Esophagus squamous epithelium (tissue), 5 donors: Measurements from ENCODE around the gene HSD17B4. TPM values are rescaled to one million over a fixed set of nuclear protein-coding genes. Genes with fewer than 3 reads are reported as not detected.
"Not testable (repeated sequence)": the region's sequence is repeated elsewhere in the genome, so short reads cannot be mapped to it uniquely, and the experiment has no call there.

Source experiments
- DNase-seq: peaks from one replicate; lab custom pipeline; 2025; lab: John Stamatoyannopoulos, UW
- H3K27ac ChIP-seq, 4 donors: fragments of 200-600 bp; sonication (generic); one replicate each; pipeline ENCODE4 v1.5.1; 2016 to 2019; ENCODE audit warnings: mild to moderate bottlenecking in 1 of 4
- H3K27me3 ChIP-seq, 4 donors: fragments of 200-600 bp; sonication (generic); 1 replicate in 3 of 4; 2 replicates in 1 of 4; pipeline versions ENCODE4 v1.5.1 to v1.6.0; 2017 to 2021; ENCODE audit warnings: antibody characterized with exemption in 1 of 4
- H3K36me3 ChIP-seq, 3 donors: fragments of 200-600 bp; sonication (generic); one replicate each; pipeline ENCODE4 v1.5.1; 2016 to 2019
- H3K4me1 ChIP-seq, 3 donors: fragments of 200-600 bp; sonication (generic); one replicate each; pipeline ENCODE4 v1.5.1; 2017 to 2019
- H3K4me3 ChIP-seq, 4 donors: fragments of 200-600 bp; sonication (generic); 1 replicate in 3 of 4; 2 replicates in 1 of 4; pipeline ENCODE4 v1.5.1; 2016 to 2019; ENCODE audit warnings: mild to moderate bottlenecking in 2 of 4, moderate library complexity in 1 of 4
- H3K9me3 ChIP-seq, 3 donors: fragments of 200-600 bp; sonication (generic); one replicate each; pipeline ENCODE4 v1.5.1; 2016 to 2019
- POLR2A ChIP-seq, 4 donors: fragments of 450-650 bp; IDR thresholded peaks; one replicate each; pipeline ENCODE4 v1.6.1; 2017; ENCODE audit warnings: antibody characterized with exemption in 4 of 4, mild to moderate bottlenecking in 4 of 4, moderate library complexity in 3 of 4
- WGBS, 2 donors: methylation state at CpG; one replicate each; pipeline ENCODE4 v1.1.5; 2018; 5-methylcytosine and 5-hydroxymethylcytosine counted together
- intact Hi-C: fragments of 100-400 bp; cut with DNase I; formaldehyde crosslinking; loops from one replicate; pipeline ENCODE4 v1.15.0; 2022
- total RNA-seq, 4 donors: library from RNA; depleted of rRNA; stranded (reverse); fragments of >200 nt; gene quantifications; one replicate each; pipeline ENCODE4 v1.1.0, GENCODE V29; 2016
- TF ChIP-seq, protein P1 (sequence below), 6 experiments: fragments of 450-650 bp in 4 of 6; fragments of 200-600 bp in 2 of 6; sonication (generic) in 2 of 6; IDR thresholded peaks; one replicate each; pipeline ENCODE4 v1.5.1; 2016 to 2019; ENCODE audit warnings: antibody characterized with exemption in 6 of 6, mild to moderate bottlenecking in 4 of 6, moderate library complexity in 4 of 6
- donor health status: DM: yes; HTN: yes; CAD: no.

The HSD17B4 gene
- total RNA-seq, 4 donors from 2014 or later = 108 to 216 (median 141) TPM

DNA sequence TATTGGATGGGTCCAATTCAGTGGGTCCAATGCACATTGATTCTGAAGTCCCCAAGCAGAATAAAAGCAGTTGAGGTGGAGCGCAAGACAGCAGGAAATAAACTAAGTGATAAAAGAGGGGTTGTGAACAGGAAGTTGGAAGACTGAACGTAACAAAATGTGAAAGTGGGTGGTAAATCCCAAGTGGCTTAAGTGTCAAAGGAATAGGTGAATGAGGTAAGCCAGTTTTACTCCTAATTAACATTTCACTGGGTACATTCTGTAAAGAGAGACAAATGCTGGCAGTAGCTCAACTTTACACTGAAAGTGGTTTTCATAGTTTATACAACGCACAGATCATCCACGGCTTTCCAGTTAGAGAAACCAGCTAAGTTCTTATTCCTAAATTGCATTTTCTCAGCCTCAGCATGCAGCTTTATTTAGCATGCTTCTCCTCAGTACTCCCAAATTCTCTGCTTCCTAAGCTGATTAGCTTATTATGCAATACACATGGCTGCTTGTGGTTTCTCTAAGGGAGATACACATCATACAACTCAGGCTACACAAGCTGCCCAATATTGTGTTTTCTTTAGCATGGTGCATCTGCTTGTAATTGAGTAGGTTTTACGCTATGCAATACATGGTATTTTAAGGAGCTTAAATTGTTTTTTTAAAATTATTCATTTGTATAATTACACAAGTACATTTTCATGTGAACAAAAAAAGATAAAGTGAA lies 34.2 kb upstream of the HSD17B4 start:
- no peak for DNase-seq
- peak overlapping the region in 1 of 4 donors; percentile 4 for H3K4me3 ChIP-seq
- H3K9me3 ChIP-seq = no peaks in the 10 kb centered on the region
- H3K27me3 ChIP-seq = no peaks in the 10 kb centered on the region
- 41% methylated on average over 5 of the region's 5 CpGs for WGBS, 2 donors
- intact Hi-C loops = no loop called here
- H3K27ac ChIP-seq = peak overlapping the region; percentile 31 to 73 (median 64)
- H3K36me3 ChIP-seq = no peaks in the 10 kb centered on the region
- peaks cover 26 to 67% (median 36%) of the 10 kb centered on the region in 3 donors for H3K4me1 ChIP-seq
- TF ChIP-seq, protein P1, sequence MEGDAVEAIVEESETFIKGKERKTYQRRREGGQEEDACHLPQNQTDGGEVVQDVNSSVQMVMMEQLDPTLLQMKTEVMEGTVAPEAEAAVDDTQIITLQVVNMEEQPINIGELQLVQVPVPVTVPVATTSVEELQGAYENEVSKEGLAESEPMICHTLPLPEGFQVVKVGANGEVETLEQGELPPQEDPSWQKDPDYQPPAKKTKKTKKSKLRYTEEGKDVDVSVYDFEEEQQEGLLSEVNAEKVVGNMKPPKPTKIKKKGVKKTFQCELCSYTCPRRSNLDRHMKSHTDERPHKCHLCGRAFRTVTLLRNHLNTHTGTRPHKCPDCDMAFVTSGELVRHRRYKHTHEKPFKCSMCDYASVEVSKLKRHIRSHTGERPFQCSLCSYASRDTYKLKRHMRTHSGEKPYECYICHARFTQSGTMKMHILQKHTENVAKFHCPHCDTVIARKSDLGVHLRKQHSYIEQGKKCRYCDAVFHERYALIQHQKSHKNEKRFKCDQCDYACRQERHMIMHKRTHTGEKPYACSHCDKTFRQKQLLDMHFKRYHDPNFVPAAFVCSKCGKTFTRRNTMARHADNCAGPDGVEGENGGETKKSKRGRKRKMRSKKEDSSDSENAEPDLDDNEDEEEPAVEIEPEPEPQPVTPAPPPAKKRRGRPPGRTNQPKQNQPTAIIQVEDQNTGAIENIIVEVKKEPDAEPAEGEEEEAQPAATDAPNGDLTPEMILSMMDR (IDR thresholded peaks at IDR 0.05) = no peak
- no peak for TF ChIP-seq POLR2A (IDR thresholded peaks at IDR 0.05)

DNA sequence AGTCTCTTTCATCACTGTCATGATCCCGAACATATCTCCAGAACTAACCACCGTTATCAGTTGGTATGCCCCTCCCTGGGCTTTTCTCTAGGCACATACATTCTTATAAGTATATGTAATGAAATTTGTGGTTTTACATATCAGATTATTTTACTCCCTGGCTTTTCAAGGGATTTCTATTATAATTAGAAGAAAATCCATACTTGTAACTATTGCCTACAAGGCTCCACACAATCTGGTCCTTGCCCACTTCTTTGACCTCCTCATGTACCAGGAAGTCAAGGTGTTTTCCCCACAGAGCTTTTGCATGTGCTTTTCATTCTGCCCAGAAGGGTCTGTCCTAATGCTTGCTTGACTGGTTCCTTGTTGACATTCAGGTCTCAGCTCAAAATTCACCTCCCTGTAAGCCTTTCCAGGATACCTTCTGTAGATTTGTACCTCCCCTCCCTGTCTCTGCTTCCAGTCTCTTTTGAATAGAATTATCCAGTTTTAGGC lies 33.6 kb upstream of the HSD17B4 start:
- DNase-seq = no peak
- Histone ChIP-seq H3K36me3 (no peaks in the 10 kb centered on the region), H3K27ac (peak overlapping the region; percentile 31 to 73 (median 64)), H3K9me3 (no peaks in the 10 kb centered on the region), H3K27me3 (no peaks in the 10 kb centered on the region), H3K4me3 (no peak overlapping the region), H3K4me1 (peaks cover 26 to 73% (median 42%) of the 10 kb centered on the region in 3 donors)
- TF ChIP-seq, protein P1 (IDR thresholded peaks at IDR 0.05) = peak in 1 of 6 experiments; percentile 3
- TF ChIP-seq POLR2A (IDR thresholded peaks at IDR 0.05) = no peak
- WGBS, 2 donors = 31 to 35% methylated on average over 2 of the region's 2 CpGs
- intact Hi-C loops = no loop called here

DNA sequence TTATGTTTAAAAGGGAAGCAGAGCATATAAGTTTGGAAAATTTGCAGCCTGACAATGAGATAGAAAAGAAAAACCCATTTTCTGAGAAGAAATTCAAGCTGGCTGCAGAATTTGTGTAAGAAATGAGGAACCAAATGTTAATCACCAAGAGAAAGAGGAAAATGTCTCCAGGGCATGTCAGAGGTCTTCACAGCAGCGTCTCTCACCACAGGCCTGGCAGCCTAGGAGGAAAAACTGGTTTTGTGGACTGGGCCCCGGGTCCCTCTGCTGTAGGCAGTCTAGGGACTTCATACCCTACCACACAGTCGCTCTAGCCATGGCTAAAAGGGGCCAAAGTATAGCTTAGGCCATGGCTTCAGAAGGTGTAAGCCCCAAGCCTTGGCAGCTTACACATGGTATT lies 32.1 kb upstream of the HSD17B4 start:
- H3K36me3 ChIP-seq = no peaks in the 10 kb centered on the region
- H3K4me3 ChIP-seq = no peak overlapping the region
- H3K27ac ChIP-seq = peak overlapping the region in 3 of 4 donors; percentile 63 to 73 (median 68)
- intact Hi-C loops = no loop called here
- no peaks in the 10 kb centered on the region for H3K27me3 ChIP-seq
- DNase-seq = no peak
- no peaks in the 10 kb centered on the region for H3K9me3 ChIP-seq
- TF ChIP-seq, protein P1 (IDR thresholded peaks at IDR 0.05) = no peak
- no peak for TF ChIP-seq POLR2A (IDR thresholded peaks at IDR 0.05)
- WGBS, 2 donors = 30 to 38% methylated on average over 2 to 3 of the region's 3 CpGs
- H3K4me1 ChIP-seq = peaks cover 26 to 80% (median 44%) of the 10 kb centered on the region in 3 donors

DNA sequence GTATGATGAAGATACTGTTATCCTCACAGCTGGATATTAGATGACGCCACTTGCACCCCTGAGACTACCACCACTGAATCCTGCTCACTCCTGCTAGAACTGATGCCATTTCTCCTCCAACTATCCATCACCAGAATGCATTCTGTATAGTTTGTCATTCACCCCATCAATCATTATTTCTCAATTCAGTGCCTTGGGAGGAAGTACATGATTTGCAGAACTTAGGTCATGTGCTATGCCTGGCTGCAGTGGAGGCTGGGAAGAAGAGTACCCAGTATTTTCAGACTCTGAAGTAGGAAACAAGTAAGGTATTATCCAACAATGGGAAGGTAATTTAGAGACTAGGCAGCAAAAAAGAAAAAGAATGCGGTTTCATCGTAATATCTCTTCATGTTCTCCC lies 26.2 kb upstream of the HSD17B4 start:
- TF ChIP-seq, protein P1 (IDR thresholded peaks at IDR 0.05) = no peak
- no peak for TF ChIP-seq POLR2A (IDR thresholded peaks at IDR 0.05)
- Histone ChIP-seq H3K4me1 (peaks cover 4 to 56% (median 17%) of the 10 kb centered on the region in 3 donors), H3K27ac (no peak overlapping the region), H3K36me3 (no peaks in the 10 kb centered on the region), H3K4me3 (no peak overlapping the region), H3K9me3 (no peaks in the 10 kb centered on the region), H3K27me3 (no peaks in the 10 kb centered on the region)
- no peak for DNase-seq
- WGBS, 2 donors = 92 to 95% methylated on average over 3 of the region's 3 CpGs
- intact Hi-C loops = no loop called here

DNA sequence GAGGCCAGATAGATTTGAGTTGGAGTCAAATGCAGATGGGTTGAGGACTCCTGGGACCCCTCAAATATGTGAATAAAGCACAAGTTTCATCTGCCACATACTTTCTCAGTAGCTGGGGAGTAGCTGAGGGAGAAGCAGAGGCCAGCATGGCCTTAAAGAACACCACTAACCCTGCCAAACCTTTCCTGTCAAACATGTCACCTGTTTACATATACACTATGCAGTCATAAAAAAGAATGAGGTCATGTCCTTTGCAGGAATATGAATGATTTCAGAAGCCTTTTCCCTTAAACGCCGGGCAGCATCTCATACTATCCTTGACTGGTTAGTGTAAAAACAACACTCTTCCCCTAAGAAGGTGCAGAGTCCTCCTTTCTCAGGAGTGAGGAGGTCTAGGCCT lies 25.2 kb upstream of the HSD17B4 start:
- Histone ChIP-seq H3K27ac (peak overlapping the region in 3 of 4 donors; percentile 3 to 38 (median 6)), H3K4me3 (no peak overlapping the region), H3K36me3 (no peaks in the 10 kb centered on the region), H3K27me3 (no peaks in the 10 kb centered on the region), H3K4me1 (peaks cover 4 to 46% (median 16%) of the 10 kb centered on the region in 3 donors), H3K9me3 (no peaks in the 10 kb centered on the region)
- no peak for DNase-seq
- 15 to 46% methylated on average over 2 of the region's 2 CpGs for WGBS, 2 donors
- intact Hi-C loops = no loop called here
- TF ChIP-seq POLR2A (IDR thresholded peaks at IDR 0.05) = no peak
- TF ChIP-seq, protein P1 (IDR thresholded peaks at IDR 0.05) = no peak

DNA sequence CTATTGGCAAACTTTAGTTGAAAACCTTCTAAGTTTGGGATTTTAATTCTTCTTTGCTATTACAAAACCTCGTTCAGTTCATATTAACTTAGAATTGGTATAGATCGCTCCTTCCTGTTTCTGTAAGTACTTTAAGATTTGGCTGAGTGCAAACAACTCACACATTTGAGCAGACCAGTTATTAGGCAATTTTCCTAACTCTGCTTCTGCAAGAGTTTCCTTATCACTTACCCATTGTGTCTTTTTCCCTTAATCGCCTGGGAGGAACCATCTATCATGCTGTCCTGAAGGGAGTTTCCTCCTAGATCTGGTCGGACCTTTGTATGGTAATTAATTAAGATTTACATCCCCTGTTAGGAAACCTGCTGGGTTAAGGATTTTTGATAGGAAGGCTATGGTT lies 24.7 kb upstream of the HSD17B4 start:
- peaks cover 4 to 41% (median 16%) of the 10 kb centered on the region in 3 donors for H3K4me1 ChIP-seq
- DNase-seq, H3K27me3 ChIP-seq, H3K9me3 ChIP-seq, H3K4me3 ChIP-seq, intact Hi-C loops, H3K36me3 ChIP-seq: not testable (repeated sequence)
- peak overlapping the region; percentile 3 to 41 (median 22) for H3K27ac ChIP-seq
- WGBS, 2 donors = 33 to 35% methylated on average over 4 of the region's 4 CpGs

DNA sequence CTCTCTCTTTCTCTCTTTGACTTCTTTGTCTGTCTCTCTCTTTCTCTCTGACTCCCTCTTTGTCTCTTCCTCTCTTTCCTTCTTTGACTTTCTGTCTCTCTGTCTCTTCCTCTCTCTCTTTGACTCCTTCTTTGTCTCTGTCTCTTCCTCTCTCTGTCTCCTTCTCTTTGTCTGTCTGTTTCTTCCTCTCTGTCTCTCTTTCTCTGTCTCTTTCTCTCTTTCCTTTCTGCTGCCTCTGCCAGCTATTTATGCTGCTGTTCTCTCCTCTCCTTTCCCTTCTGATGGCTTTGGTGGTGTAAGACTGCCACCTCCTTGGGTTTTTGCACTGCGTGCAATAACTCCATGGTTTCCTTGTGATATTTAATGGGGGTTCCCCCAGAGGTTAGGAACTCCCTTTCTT lies 24.1 kb upstream of the HSD17B4 start:
- intact Hi-C loops, H3K27me3 ChIP-seq, H3K9me3 ChIP-seq, DNase-seq, H3K4me3 ChIP-seq, H3K36me3 ChIP-seq: not testable (repeated sequence)
- Histone ChIP-seq H3K4me1 (peaks cover 4 to 35% (median 15%) of the 10 kb centered on the region in 3 donors), H3K27ac (peak overlapping the region in 1 of 4 donors; percentile 41)
- WGBS, 2 donors = 35 to 57% methylated on average over 1 of the region's 1 CpG
